Fibroblast of mammary gland (primary cell): ENCODE data around the gene SMOC1.

Experiments used
- DNase-seq: peaks from one replicate; pipeline ENCODE4 v3.0.0-alpha.2; 2010; ENCODE audit warnings: low read depth
- H3K4me3 ChIP-seq: 2 replicates; pipeline ENCODE4 v1.5.1; 2011; ENCODE audit warnings: low read depth, mild to moderate bottlenecking, low read length, moderate library complexity; ENCODE audit not compliant: control insufficient read depth
- CTCF ChIP-seq: conservative IDR thresholded peaks from 2 replicates; pipeline ENCODE4 v1.5.1; 2011; ENCODE audit warnings: low read depth, low read length, inconsistent platforms; ENCODE audit not compliant: control insufficient read depth, insufficient read depth

Gene SMOC1

GRCh38 chr14:70005281-70005805 lies 126.1 kb downstream of the SMOC1 start:
- DNase-seq = no peak
- H3K4me3 ChIP-seq = no peak overlapping the region
- TF ChIP-seq CTCF = no peak

- no peak for DNase-seq
- no peak overlapping the region for H3K4me3 ChIP-seq
- TF ChIP-seq CTCF = no peak
These were observed 127.5 kb downstream of the SMOC1 start for GRCh38 chr14:70006699-70007098.

- H3K4me3 ChIP-seq = no peak overlapping the region
- no peak for DNase-seq
- no peak for TF ChIP-seq CTCF
These were observed 129.4 kb downstream of the SMOC1 start for GRCh38 chr14:70008284-70009262.

GRCh38 chr14:70009961-70010360 lies 130.7 kb downstream of the SMOC1 start:
- DNase-seq = no peak
- TF ChIP-seq CTCF = no peak
- H3K4me3 ChIP-seq = no peak overlapping the region

GRCh38 chr14:70011098-70011497 lies 131.9 kb downstream of the SMOC1 start:
- TF ChIP-seq CTCF = no peak
- H3K4me3 ChIP-seq = no peak overlapping the region
- no peak for DNase-seq

- TF ChIP-seq CTCF = no peak
- no peak for DNase-seq
- H3K4me3 ChIP-seq = no peak overlapping the region
These were observed 132.5 kb downstream of the SMOC1 start for GRCh38 chr14:70011708-70012107.
